ENCODE measurements around the gene TARBP1.
"Not testable (repeated sequence)": the region's sequence is repeated elsewhere in the genome, so short reads cannot be mapped to it uniquely, and the experiment has no call there.

Gene TARBP1

DNA sequence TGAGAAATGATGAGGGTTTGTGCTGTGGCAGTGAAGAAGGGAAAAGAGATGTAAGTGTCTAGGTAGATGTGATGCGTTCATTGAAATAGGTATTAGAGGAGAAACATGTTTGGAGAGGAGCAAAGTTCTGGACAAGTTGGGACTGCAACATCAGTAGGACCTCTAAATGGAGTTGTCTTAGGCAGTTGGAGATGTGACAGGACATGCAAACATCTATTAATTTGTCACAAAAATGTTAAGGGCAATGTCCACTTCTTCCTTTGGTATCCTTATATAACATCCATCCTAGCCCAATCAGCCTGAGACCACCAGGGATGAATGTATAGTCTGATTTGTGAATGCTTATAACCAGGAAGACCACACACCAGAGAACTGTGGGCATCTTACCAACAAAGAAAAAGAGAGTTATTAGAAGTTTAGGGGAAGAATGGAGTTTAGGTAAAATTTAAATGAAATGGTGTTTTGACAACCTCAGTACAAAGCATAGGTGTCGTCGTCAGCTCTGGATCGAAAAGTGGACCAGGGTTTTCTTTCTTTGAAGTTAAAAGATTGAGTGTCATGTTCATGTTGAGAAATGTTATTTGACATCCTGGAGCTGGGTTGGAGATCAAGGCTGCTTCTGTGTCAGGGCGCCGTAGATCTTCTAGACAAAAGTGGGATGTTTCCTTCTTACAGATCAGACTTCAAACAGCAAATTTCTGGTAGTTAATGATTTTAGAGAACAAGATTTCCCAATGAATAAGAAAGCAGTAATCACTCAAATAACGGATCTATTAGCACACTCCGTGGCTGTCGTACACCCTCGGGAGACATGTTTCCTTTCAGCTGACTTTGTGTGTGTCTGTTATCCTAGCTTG lies 97.1 kb downstream of the TARBP1 start:
- no peak for DNase-seq

- DNase-seq = not testable (repeated sequence)
Observed at GRCh38 chr1:234379591-234380109, 99.3 kb downstream of the TARBP1 start.

DNA sequence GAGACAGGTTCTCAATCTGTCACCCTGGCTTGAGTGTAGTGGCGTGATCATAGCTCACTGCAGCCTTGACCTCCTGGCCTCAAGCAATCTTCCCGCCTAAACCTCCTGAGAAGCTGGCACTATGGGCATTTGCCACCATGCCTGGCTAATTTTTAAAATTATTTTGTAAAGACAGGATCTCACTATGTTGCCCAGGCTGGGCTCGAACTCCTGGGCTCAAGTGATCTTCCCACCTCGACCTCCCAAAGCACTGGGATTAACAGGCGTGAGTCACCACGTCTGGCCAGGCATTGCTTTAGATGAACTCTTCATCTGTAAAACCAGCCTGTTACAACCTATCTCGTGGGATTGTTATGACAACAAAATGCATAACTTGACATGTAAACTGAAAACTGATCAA lies 103.3 kb downstream of the TARBP1 start:
- DNase-seq = no peak

DNA sequence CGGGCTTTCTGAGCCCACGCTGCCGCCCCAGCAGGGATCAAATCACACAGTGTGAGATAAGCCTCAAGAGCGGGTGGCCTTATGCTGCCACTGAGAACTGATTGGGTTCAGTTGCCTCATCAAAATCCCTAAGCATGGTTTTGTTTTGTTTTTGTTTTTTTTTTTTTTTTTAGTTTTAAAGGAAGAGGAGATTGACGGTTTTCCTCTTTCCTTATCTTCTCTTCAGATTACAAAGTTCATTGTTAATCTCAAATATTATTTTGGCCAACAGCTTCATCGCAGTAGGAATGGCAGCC lies 105.1 kb downstream of the TARBP1 start:
- no peak for DNase-seq

DNA sequence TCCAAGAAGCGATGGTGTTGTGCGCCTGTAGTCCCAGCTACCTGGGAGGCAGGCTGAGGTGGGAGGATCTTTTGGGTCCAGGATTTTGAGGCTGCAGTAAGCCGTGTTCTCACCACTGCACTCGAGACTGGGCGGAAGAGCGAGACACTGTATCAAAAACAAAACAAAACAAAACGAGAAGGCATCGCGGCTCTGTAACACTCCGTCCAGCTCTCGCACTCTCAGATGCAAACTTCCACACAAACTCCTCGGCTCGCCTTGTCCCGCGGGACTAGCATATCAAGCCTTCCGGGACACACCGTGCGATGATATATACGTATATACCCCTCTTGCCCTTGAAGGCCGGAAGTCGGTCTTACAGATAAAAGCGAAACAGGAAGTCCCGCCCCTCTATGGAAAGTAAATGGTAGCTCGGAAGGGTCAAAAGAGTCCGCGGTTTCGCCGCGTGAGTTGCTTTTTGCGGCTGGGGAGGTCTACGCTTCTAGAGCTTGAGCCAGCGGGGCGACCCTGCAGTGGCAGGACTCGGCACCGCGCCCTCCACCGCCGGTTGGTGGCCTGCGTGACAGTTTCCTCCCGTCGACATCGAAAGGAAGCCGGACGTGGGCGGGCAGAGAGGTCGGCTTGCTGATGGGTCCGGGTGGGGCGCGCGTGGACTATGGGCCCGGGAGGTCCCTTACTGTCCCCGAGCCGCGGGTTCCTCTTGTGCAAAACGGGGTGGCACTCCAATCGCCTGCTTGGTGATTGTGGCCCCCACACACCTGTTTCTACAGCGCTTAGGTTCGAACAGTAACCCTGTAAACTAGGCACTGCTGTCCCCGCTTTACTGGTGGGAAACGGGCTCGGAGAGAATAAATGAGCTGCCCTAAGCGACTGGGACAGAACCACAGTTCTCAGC lies 105.7 kb downstream of the TARBP1 start, which contains the start of gene COA6:
COA6 (plus strand) TSS at position 393 of the 895 bp plus-strand sequence; CDS start at position 404, 11 bp downstream.
- DNase-seq = peak; percentile 95

GRCh38 chr1:234372011-234372757 lies 106.8 kb downstream of the TARBP1 start:
- no peak for DNase-seq

GRCh38 chr1:234371414-234371813 lies 107.6 kb downstream of the TARBP1 start:
- DNase-seq = no peak

DNA sequence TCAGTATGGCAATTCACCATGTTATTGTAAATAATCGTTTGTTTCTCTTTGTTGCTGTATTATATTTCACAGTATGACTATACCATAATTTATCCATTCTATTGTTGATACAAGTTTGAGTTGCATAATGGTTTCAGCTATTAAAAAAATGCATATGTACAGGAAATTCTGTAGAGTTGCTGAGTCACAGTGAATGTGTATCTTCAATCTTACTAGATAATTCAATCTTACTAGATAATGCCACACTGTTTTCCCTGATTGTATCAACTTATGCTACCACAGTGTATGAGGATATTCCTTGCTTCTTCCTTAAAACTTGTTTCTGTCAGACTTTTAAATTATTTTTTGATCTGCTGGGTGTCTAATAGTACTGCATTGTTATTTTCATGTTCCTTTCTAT lies 109.2 kb downstream of the TARBP1 start:
- no peak for DNase-seq

DNA sequence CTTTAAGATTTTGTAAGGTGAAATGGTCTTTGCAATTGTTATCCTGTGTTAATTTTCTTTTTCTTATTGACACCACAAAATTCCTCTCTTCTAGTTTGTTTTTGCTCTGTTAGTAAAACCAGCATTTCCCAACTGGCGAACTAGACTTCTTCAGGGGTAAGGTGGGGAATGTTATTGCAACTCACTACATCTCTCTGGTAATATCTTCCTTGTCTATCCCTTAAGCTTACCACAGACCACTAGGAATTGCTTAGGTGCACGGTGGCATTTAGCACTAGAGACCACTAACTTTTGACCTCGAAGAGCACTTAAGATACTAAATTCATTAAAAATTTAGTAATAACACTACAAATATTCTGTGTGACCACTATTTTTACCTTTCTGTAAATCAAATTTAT lies 109.9 kb downstream of the TARBP1 start:
- DNase-seq = no peak

DNA sequence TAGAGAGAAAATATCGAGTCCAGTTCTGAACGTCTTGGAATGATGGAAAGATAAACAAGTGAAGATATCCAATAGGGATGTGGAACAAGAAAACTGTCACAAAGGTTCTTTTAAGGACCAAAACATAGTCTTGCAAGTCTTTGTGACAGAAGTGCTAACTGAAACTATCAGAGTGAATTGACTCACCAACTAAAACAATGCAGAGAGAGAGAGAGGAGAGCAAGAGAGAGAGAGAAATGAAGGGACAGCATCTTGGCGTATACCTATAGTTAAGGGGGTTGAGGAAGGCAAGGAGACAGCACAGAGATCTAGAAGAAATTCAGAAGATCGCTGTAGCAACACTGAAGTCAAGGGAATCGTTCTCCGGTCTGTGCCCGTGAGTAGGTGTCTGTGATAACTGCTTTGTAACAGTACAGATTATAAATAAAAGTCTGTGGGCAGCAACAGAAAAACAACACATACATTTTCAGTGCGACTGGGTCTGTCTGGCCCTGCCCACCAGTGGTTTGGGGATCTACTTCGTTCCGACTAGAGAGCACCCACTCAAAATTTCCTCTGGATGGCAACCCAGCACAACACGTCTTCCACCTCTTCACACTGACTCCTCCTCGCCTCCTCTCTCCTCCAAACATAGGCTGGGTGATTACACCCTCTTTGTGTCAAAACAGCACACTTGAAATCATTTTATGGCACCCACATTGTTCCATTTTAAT lies 110.5 kb downstream of the TARBP1 start:
- peak; percentile 77 for DNase-seq

GRCh38 chr1:234362558-234362957 lies 116.4 kb downstream of the TARBP1 start:
- DNase-seq = no peak

DNA sequence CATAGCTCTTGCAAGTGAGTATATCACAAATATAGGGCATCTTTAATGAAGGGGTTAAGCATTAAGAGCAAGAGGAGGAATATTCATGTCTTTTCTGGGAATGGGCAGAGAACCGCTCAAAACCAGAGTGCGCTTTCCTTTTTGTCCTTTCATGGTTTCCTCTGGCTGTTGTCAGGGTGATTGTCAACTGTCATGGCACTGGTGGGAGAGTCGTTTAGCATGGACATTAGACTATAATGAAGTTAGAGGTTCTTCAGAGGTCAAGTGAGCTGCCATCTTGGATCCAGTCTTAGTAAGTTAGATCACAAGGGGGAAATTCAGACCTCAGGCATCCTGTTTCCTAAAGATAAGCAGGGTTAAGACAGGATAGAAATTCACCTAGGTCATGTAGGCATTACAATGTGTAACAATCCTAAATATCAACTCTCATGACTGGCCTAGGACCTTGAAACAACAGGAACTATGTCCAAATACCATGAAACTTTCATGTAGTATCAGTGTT lies 117.8 kb downstream of the TARBP1 start:
- DNase-seq = no peak

- no peak for DNase-seq
Observed at GRCh38 chr1:234357831-234358230, 121.1 kb downstream of the TARBP1 start.

GRCh38 chr1:234356615-234357269 lies 122.2 kb downstream of the TARBP1 start:
- DNase-seq = peak; percentile 85

GRCh38 chr1:234355782-234356510 lies 123.0 kb downstream of the TARBP1 start:
- DNase-seq = no peak

DNA sequence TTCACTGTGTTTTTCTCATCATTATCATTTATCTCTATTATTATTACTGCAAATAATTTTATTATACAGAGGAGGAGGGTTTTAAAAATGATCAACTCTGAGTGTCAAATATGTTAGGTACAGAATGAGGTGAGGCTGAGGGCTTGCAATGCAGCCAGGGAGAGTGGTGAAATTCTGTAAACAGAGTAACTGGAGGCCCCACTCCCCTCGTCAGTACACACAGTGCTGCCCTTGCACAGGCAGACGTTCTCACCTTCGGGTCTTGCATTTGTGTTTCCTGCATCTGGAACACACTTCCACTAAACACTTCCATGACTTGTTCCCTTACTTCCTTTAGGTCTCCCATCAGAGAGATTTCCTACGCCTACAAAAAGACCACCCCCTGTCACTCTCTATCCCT lies 130.0 kb downstream of the TARBP1 start:
- no peak for DNase-seq

- no peak for DNase-seq
Observed at GRCh38 chr1:234345237-234345636, 133.7 kb downstream of the TARBP1 start.

DNA sequence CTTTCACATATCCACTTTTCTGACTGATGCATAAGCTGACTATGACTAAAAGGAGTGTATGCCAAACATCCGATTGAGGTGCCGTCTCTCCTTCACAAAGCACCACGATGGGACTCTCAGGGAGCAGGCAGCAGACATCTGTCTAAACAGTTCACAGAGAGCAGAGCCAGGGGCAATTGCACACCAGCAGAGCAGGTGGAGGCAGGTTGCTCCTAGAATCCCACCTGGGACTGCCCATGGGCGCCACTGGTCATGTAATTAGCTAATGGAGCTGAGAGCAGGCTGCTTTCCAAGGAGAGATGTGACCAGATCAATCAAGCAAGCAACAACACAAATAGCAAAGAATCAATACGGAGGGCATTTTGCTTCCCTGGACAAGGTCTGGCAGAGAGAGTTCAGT lies 136.2 kb downstream of the TARBP1 start:
- DNase-seq = no peak
